ENCODE results near the gene ARMC9. TPM values are rescaled to one million over a fixed set of nuclear protein-coding genes. Genes with fewer than 3 reads are reported as not detected.

The ARMC9 gene
- total and polyA plus RNA-seq, 2 donors from 2014 or later, result 7.3 to 18.2 TPM

- no peak for FAIRE-seq
Measured at GRCh38 chr2:231200805-231201474, 2.5 kb downstream of the ARMC9 start.

GRCh38 chr2:231201475-231201814, 3.0 kb downstream of the ARMC9 start:
- Histone ChIP-seq H3K27ac (ENCODE audit: low read depth in 2 of 2, low read length in 2 of 2) (no peak overlapping the region), H3K27me3 (ENCODE audit: control insufficient read depth, insufficient read depth, low read length) (no peaks in the 10 kb centered on the region), H3K4me1 (ENCODE audit: control insufficient read depth in 2 of 3, insufficient read depth in 2 of 3, low read depth in 1 of 3, low read length in 3 of 3) (peaks cover 0 to 6% (median 5%) of the 10 kb centered on the region in 3 donors), H3K4me3 (ENCODE audit: low read length in 3 of 3) (no peak overlapping the region), H3K9ac (ENCODE audit: low read length in 3 of 3) (no peak overlapping the region), H3K9me3 (ENCODE audit: control insufficient read depth in 2 of 3, insufficient read depth in 1 of 3, low read length in 3 of 3) (no peaks in the 10 kb centered on the region), H3K36me3 (ENCODE audit: control insufficient read depth in 2 of 3, insufficient read depth in 3 of 3, low read length in 3 of 3) (no peaks in the 10 kb centered on the region)
- intact Hi-C loops (cut with DNase I), result no loop called here
- FAIRE-seq, result no peak
- DNase-seq, result no peak
- no peak for TF ChIP-seq CTCF (IDR thresholded peaks at IDR 0.05; ENCODE audit: borderline replicate concordance, extremely low read depth, insufficient read depth)

More at GRCh38 chr2:231200805-231201474, 2.5 kb downstream of the ARMC9 start:
- DNase-seq, result no peak
- peaks cover 0 to 6% (median 5%) of the 10 kb centered on the region in 3 donors for H3K4me1 ChIP-seq (ENCODE audit: control insufficient read depth in 2 of 3, insufficient read depth in 2 of 3, low read depth in 1 of 3, low read length in 3 of 3)
- no peaks in the 10 kb centered on the region for H3K9me3 ChIP-seq (ENCODE audit: control insufficient read depth in 2 of 3, insufficient read depth in 1 of 3, low read length in 3 of 3)
- H3K9ac ChIP-seq (ENCODE audit: low read length in 3 of 3), result no peak overlapping the region
- no peak overlapping the region for H3K27ac ChIP-seq (ENCODE audit: low read depth in 2 of 2, low read length in 2 of 2)
- H3K36me3 ChIP-seq (ENCODE audit: control insufficient read depth in 2 of 3, insufficient read depth in 3 of 3, low read length in 3 of 3), result no peaks in the 10 kb centered on the region
- H3K27me3 ChIP-seq (ENCODE audit: control insufficient read depth, insufficient read depth, low read length), result no peaks in the 10 kb centered on the region
- intact Hi-C loops (cut with DNase I), result no loop called here
- no peak for TF ChIP-seq CTCF (IDR thresholded peaks at IDR 0.05; ENCODE audit: borderline replicate concordance, extremely low read depth, insufficient read depth)
- no peak overlapping the region for H3K4me3 ChIP-seq (ENCODE audit: low read length in 3 of 3)

GRCh38 chr2:231203087-231203486, 4.7 kb downstream of the ARMC9 start:
- no peaks in the 10 kb centered on the region for H3K36me3 ChIP-seq (ENCODE audit: control insufficient read depth in 2 of 3, insufficient read depth in 3 of 3, low read length in 3 of 3)
- intact Hi-C loops (cut with DNase I), result no loop called here
- H3K4me1 ChIP-seq (ENCODE audit: control insufficient read depth in 2 of 3, insufficient read depth in 2 of 3, low read depth in 1 of 3, low read length in 3 of 3), result peaks cover 0 to 5% (median 3%) of the 10 kb centered on the region in 3 donors
- DNase-seq (no peak), FAIRE-seq (no peak)
- TF ChIP-seq CTCF (IDR thresholded peaks at IDR 0.05; ENCODE audit: borderline replicate concordance, extremely low read depth, insufficient read depth), result no peak
- no peak overlapping the region for H3K27ac ChIP-seq (ENCODE audit: low read depth in 2 of 2, low read length in 2 of 2)
- H3K9ac ChIP-seq (ENCODE audit: low read length in 3 of 3), result no peak overlapping the region
- H3K27me3 ChIP-seq (ENCODE audit: control insufficient read depth, insufficient read depth, low read length), result no peaks in the 10 kb centered on the region
- H3K9me3 ChIP-seq (ENCODE audit: control insufficient read depth in 2 of 3, insufficient read depth in 1 of 3, low read length in 3 of 3), result no peaks in the 10 kb centered on the region
- H3K4me3 ChIP-seq (ENCODE audit: low read length in 3 of 3), result no peak overlapping the region

GRCh38 chr2:231204146-231204545, 5.7 kb downstream of the ARMC9 start:
- H3K9me3 ChIP-seq (ENCODE audit: control insufficient read depth in 2 of 3, insufficient read depth in 1 of 3, low read length in 3 of 3), result no peaks in the 10 kb centered on the region
- no peak overlapping the region for H3K9ac ChIP-seq (ENCODE audit: low read length in 3 of 3)
- DNase-seq (no peak), FAIRE-seq (no peak)
- intact Hi-C loops (cut with DNase I), result no loop called here
- H3K4me3 ChIP-seq (ENCODE audit: low read length in 3 of 3), result no peak overlapping the region
- no peaks in the 10 kb centered on the region for H3K27me3 ChIP-seq (ENCODE audit: control insufficient read depth, insufficient read depth, low read length)
- no peak for TF ChIP-seq CTCF (IDR thresholded peaks at IDR 0.05; ENCODE audit: borderline replicate concordance, extremely low read depth, insufficient read depth)
- peaks cover 0 to 3% (median 2%) of the 10 kb centered on the region in 3 donors for H3K4me1 ChIP-seq (ENCODE audit: control insufficient read depth in 2 of 3, insufficient read depth in 2 of 3, low read depth in 1 of 3, low read length in 3 of 3)
- no peak overlapping the region for H3K27ac ChIP-seq (ENCODE audit: low read depth in 2 of 2, low read length in 2 of 2)
- H3K36me3 ChIP-seq (ENCODE audit: control insufficient read depth in 2 of 3, insufficient read depth in 3 of 3, low read length in 3 of 3), result peaks cover 0 to 6% (median 2%) of the 10 kb centered on the region in 3 donors
